GM12878 (cell line): ENCODE data around the gene MBOAT1. TPM values are rescaled to one million over a fixed set of nuclear protein-coding genes. Genes with fewer than 3 reads are reported as not detected.

Source experiments
- ATAC-seq: fragments of 200-7000 bp; cut with Tn5 transposase; 3 replicates; pipeline ENCODE4 v1.9.1; 2020; ENCODE audit warnings: mild to moderate bottlenecking, moderate library complexity
- BruUV-seq: library from RNA; stranded (reverse); fragments of 400-500 nt; replicated peaks from 2 replicates; lab custom pipeline; 2021; lab: Mats Ljungman, UMichigan
- CTCF ChIA-PET: fragments of 300-600 bp; sonication (Branson Sonifier 250); formaldehyde crosslinking; extraction: SDS; loops from one replicate; lab custom pipeline; 2021; ENCODE audit warnings: inconsistent platforms; lab: Yijun Ruan, JAX
- POLR2A ChIA-PET: fragments of 350-600 bp; formaldehyde crosslinking; extraction: SDS; loops from one replicate; lab custom pipeline; 2021; ENCODE audit warnings: inconsistent platforms; lab: Charles Lee
- RAD21 ChIA-PET: fragments of 300-600 bp; sonication (Branson Sonifier 250); formaldehyde crosslinking; loops from one replicate; lab custom pipeline; 2023; ENCODE audit warnings: antibody characterized with exemption; ENCODE audit not compliant: unreplicated experiment; lab: Charles Lee
- SMC1A ChIA-PET: fragments of 300-600 bp; sonication (Branson Sonifier 250); formaldehyde crosslinking; loops from one replicate; lab custom pipeline; 2023; ENCODE audit not compliant: unreplicated experiment, uncharacterized antibody; lab: Charles Lee
- DNase-seq: peaks from one replicate; pipeline ENCODE4 v3.0.0-alpha.2; 2011; ENCODE audit warnings: low read depth, low spot score
- FAIRE-seq: peaks from 3 replicates; lab custom pipeline; 2011; peaks lifted over from hg19 to GRCh38; lab: Jason Lieb, UNC
- H2AFZ ChIP-seq: 2 replicates; pipeline ENCODE4 v1.6.0; 2011; ENCODE audit warnings: low read depth, low read length, control low read depth; ENCODE audit not compliant: control insufficient read depth
- H3K27ac ChIP-seq: 2 replicates; pipeline ENCODE4 v1.5.1; 2011; ENCODE audit warnings: control low read depth; ENCODE audit not compliant: control insufficient read depth, insufficient read depth
- H3K27me3 ChIP-seq, 2 experiments: replicated peaks in 1 of 2; 2 replicates each; pipeline versions ENCODE4 v1.6.0 to v1.6.1; 2011; ENCODE audit warnings: low read length in 1 of 2; ENCODE audit not compliant: control insufficient read depth in 2 of 2, insufficient read depth in 2 of 2
- H3K36me3 ChIP-seq, 2 experiments: 2 replicates each; pipeline ENCODE4 v1.5.1; 2011; ENCODE audit warnings: low read length in 1 of 2; ENCODE audit not compliant: control insufficient read depth in 2 of 2, insufficient read depth in 2 of 2
- H3K4me1 ChIP-seq: 2 replicates; pipeline ENCODE4 v1.6.1; 2011; ENCODE audit warnings: mild to moderate bottlenecking, low read length, moderate library complexity, mixed read lengths; ENCODE audit not compliant: control insufficient read depth, insufficient read depth
- H3K4me2 ChIP-seq: 2 replicates; pipeline ENCODE4 v1.6.0; 2011; ENCODE audit warnings: control low read depth; ENCODE audit not compliant: control insufficient read depth, insufficient read depth
- H3K4me3 ChIP-seq: fragments of 200-600 bp; sonication (generic); 2 replicates; pipeline ENCODE4 v1.5.1; 2016
- H3K79me2 ChIP-seq: 2 replicates; pipeline ENCODE4 v1.6.0; 2011; ENCODE audit warnings: low read length; ENCODE audit not compliant: control insufficient read depth, insufficient read depth
- H3K9ac ChIP-seq: 2 replicates; pipeline ENCODE4 v1.8.0; 2011; ENCODE audit warnings: low read length, control low read depth, mixed read lengths; ENCODE audit not compliant: control insufficient read depth, insufficient read depth
- H3K9me3 ChIP-seq: replicated peaks from 3 replicates; pipeline ENCODE4 v1.5.1; 2011; ENCODE audit warnings: mild to moderate bottlenecking, low read length; ENCODE audit not compliant: control insufficient read depth, insufficient read depth
- H4K20me1 ChIP-seq: 2 replicates; pipeline ENCODE4 v1.6.0; 2011; ENCODE audit not compliant: control insufficient read depth, insufficient read depth
- EGR1 ChIP-seq, 2 experiments: IDR thresholded peaks; 1 replicate in 1 of 2; 2 replicates in 1 of 2; pipeline ENCODE4 v1.6.1; 2011 to 2012; ENCODE audit warnings: low read depth in 2 of 2, low read length in 2 of 2, borderline replicate concordance in 1 of 2, mild to moderate bottlenecking in 1 of 2, moderate library complexity in 1 of 2
- FOXM1 ChIP-seq: IDR thresholded peaks from 2 replicates; pipeline ENCODE4 v1.6.1; 2012; ENCODE audit warnings: low read depth, mild to moderate bottlenecking, inconsistent platforms, low read length, moderate library complexity
- MTA2 ChIP-seq: fragments of 450-650 bp; IDR thresholded peaks from 2 replicates; pipeline ENCODE4 v1.6.1; 2016; ENCODE audit warnings: low read depth, mild to moderate bottlenecking, moderate library complexity
- PAX8 ChIP-seq: fragments of 450-650 bp; IDR thresholded peaks from 2 replicates; pipeline ENCODE4 v1.6.1; 2017; ENCODE audit warnings: mild to moderate bottlenecking, moderate library complexity
- POLR2A ChIP-seq: IDR thresholded peaks from 2 replicates; pipeline ENCODE4 v1.6.1; 2011; ENCODE audit warnings: low read depth, mild to moderate bottlenecking, low read length
- SPI1 ChIP-seq: IDR thresholded peaks from 2 replicates; pipeline ENCODE4 v1.6.1; 2011; ENCODE audit warnings: low read depth, mild to moderate bottlenecking, low read length, moderate library complexity, borderline replicate concordance; ENCODE audit not compliant: insufficient read depth
- TAF1 ChIP-seq: IDR thresholded peaks from 2 replicates; pipeline ENCODE4 v1.6.1; 2011; ENCODE audit warnings: mild to moderate bottlenecking, low read depth, low read length, borderline replicate concordance
- USF2 ChIP-seq: IDR thresholded peaks from 2 replicates; pipeline ENCODE4 v1.6.1; 2011; ENCODE audit warnings: low read depth, low read length, improper control_type of control experiment, borderline replicate concordance
- ZNF24 ChIP-seq: fragments of 450-650 bp; IDR thresholded peaks from 2 replicates; pipeline ENCODE4 v1.6.1; 2017; ENCODE audit warnings: antibody characterized with exemption, mild to moderate bottlenecking
- WGBS: methylation state at CpG from one replicate; pipeline ENCODE4 v1.1.6; 2016; ENCODE audit warnings: low lambda C conversion rate; ENCODE audit not compliant: insufficient replicate concordance, insufficient coverage; ENCODE audit errors: missing lambda C conversion rate; 5-methylcytosine and 5-hydroxymethylcytosine counted together
- in situ Hi-C: fragments of 300-500 bp; cut with MboI; formaldehyde crosslinking; loops from 9 replicates; pipeline ENCODE4 v1.14.3; 2018; ENCODE audit warnings: mixed read lengths
- intact Hi-C: fragments of 100-400 bp; cut with micrococcal nuclease; formaldehyde crosslinking; loops from one replicate; pipeline ENCODE4 v1.14.2; 2022; ENCODE audit not compliant: unreplicated experiment
- polyA plus RNA-seq, 11 experiments: library from polyadenylated mRNA; depleted of rRNA in 4 of 11; unstranded in 6 of 11; stranded (reverse) in 5 of 11; fragments of >200 nt; fragmentation: Nextera tagmentation in 4 of 11; fragmentation: Illumina TruSeq in 1 of 11; extraction: Ambion mirVana in 4 of 11; extraction: Trizol in 1 of 11; gene quantifications; 1 replicate in 1 of 11; 2 replicates in 10 of 11; pipeline versions ENCODE4 v1.2.1 to v1.2.3, GENCODE V29; 2011 to 2016; ENCODE audit warnings: inconsistent platforms in 2 of 11, missing spikeins in 2 of 11, low read depth in 1 of 11
- total RNA-seq, 4 experiments: library from RNA; depleted of rRNA in 3 of 4; stranded (reverse); fragments of >200 nt in 3 of 4; fragmentation: Illumina TruSeq in 1 of 4; extraction: Trizol in 1 of 4; gene quantifications; 2 replicates each; pipeline versions ENCODE4 v1.2.1 to v1.2.3, GENCODE V29; 2013 to 2021

The MBOAT1 gene
- total and polyA plus RNA-seq, 10 of the 15 experiments (the other 5 are each of a cell fraction or from before 2014, with no cell fraction given) = 0.39 to 21.0 (median 11.6) TPM

GRCh38 chr6:20055916-20056315, 156.4 kb downstream of the MBOAT1 start:
- ChIA-PET RAD21 (interaction anchor here (0.8 kb wide), 1 partner anchor 1032 kb away, joined by 3 read pairs; no protein-coding TSS in a partner anchor), POLR2A (no interaction called here), SMC1A (interaction anchor here (0.7 to 1.2 kb wide), 4 partner anchors 1031 to 1461 kb away, joined by 3 to 4 read pairs (median 3); no protein-coding TSS in a partner anchor), CTCF (interaction anchor here (0.8 to 1.5 kb wide), 6 partner anchors 26 to 1527 kb away, joined by 3 to 11 read pairs (median 3); no protein-coding TSS in a partner anchor)
- no peak for TF ChIP-seq ZNF24
- TF ChIP-seq PAX8 = no peak
- no peak for TF ChIP-seq MTA2
- TF ChIP-seq POLR2A = no peak
- TF ChIP-seq EGR1 (IDR thresholded peaks at IDR 0.05; ENCODE audit: borderline replicate concordance in 1 of 2, low read depth in 2 of 2, low read length in 2 of 2) = no peak
- TF ChIP-seq SPI1 = no peak
- TF ChIP-seq USF2 = no peak
- TF ChIP-seq TAF1 = no peak
- TF ChIP-seq FOXM1 = no peak
- Histone ChIP-seq H2AFZ (no peak overlapping the region), H3K4me2 (no peak overlapping the region), H3K4me3 (no peak overlapping the region), H3K9ac (no peak overlapping the region), H3K9me3 (no peaks in the 10 kb centered on the region), H3K27me3 (no peaks in the 10 kb centered on the region), H4K20me1 (no peaks in the 10 kb centered on the region), H3K4me1 (no peaks in the 10 kb centered on the region), H3K36me3 (no peaks in the 10 kb centered on the region), H3K79me2 (no peaks in the 10 kb centered on the region), H3K27ac (no peak overlapping the region)
- BruUV-seq = no TSS peak
- WGBS = 40% methylated on average over 7 of the region's 7 CpGs
- intact Hi-C loops (loop anchor here (2.0 to 10.0 kb wide), 5 partner anchors 181 to 1309 kb away; no protein-coding TSS in a partner anchor), in situ Hi-C loops (loop anchor here (10.0 kb wide), 2 partner anchors 1061 to 1461 kb away; no protein-coding TSS in a partner anchor)
- no peak for FAIRE-seq
- no peak for ATAC-seq
- no peak for DNase-seq

Other genes with a start within 250 kb of the MBOAT1 start
- 5.1 and 5.9 TPM in 2 replicates for gene E2F3, start 189.4 kb upstream of the MBOAT1 start, total RNA-seq (2014; rRNA removed)
- 9.7 and 10.6 TPM in 2 replicates for gene E2F3, start 189.4 kb upstream of the MBOAT1 start, total RNA-seq (2014; rRNA removed; fragmentation: Illumina TruSeq; extraction: Trizol)
- gene E2F3, start 189.4 kb upstream of the MBOAT1 start, total RNA-seq (2021) = 15.8 and 16.8 TPM in 2 replicates
- 15.0 and 15.7 TPM in 2 replicates for gene E2F3, start 189.4 kb upstream of the MBOAT1 start, polyA plus RNA-seq (2011; rRNA removed)
- gene E2F3, start 189.4 kb upstream of the MBOAT1 start, polyA plus RNA-seq (2014; fragmentation: Illumina TruSeq; extraction: Trizol) = 16.3 and 19.8 TPM in 2 replicates
- gene E2F3, start 189.4 kb upstream of the MBOAT1 start, polyA plus RNA-seq (2014; fragmentation: Nextera tagmentation; extraction: Ambion mirVana) = 1 to 10 TPM; 5.3 to 6.6 TPM
- 10.4 and 10.6 TPM in 2 replicates for gene E2F3, start 189.4 kb upstream of the MBOAT1 start, polyA plus RNA-seq (2014; rRNA removed)
- gene E2F3, start 189.4 kb upstream of the MBOAT1 start, polyA plus RNA-seq (2016; fragmentation: Nextera tagmentation; extraction: Ambion mirVana) = 10 to 100 TPM; 10.7 to 12.0 TPM